GM18867 (cell line): ENCODE measurements around the gene HEXA.

Experiments
- ATAC-seq: cut with Tn5 transposase; IDR thresholded peaks from one replicate; pipeline ENCODE4 v1.9.1; 2021; ENCODE audit warnings: mild to moderate bottlenecking, moderate library complexity; ENCODE audit not compliant: unreplicated experiment

The HEXA gene

DNA sequence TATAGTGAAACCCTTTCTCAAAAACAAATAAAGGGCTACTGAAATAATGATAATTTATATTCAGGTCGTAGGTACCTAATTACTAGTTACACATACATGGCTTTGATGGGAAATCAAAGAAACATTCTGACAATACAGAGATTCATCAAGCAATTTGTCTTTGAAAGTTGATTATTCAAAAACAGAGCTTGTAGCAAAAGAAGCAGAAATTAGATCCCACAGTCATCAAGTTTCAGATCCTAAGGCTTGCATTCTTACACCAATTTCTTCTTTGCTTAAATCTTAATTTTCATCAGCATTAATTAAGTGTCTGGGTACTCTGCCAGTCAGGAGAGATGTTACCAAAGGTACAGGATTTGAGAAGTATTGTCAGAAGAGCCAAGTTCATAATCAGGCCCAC is 1.5 kb upstream of the HEXA start:
- no peak for ATAC-seq

DNA sequence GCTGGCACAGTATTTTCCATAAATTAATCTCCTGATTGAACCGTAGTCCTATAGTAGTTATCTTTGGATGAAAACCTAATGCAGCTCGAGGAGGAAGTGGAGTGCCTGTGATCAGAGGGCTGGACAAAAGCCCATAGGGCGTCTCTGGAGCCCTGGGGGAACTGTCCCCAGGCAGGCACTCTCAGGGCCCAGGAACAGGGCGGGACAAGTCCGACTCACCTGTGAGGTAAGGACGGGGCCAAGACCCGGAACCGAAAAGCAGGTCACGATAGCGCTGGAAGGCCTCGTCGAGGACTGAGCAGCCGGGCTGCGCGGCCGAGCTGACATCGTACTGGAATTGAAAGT is 341 bp downstream of the HEXA start:
- ATAC-seq = peak; percentile 48

DNA sequence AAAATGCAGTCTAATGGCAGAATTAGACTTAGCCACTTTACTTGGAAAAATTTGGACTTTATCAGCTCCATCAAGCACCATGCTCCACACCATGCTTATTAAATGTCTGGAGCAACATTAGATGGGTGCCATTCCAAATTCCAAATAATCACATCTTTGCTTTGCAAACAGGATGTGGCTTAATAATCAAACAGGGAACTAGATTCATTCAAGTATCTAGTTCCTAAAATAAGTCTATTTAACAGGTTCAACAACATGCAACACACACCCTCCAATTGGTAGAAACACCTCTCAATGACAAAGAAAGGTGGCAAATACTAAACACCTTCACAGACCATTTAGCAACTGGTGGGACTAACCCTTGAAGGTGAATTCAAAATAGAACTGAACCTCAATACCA is 3.5 kb downstream of the HEXA start:
- ATAC-seq = no peak

DNA sequence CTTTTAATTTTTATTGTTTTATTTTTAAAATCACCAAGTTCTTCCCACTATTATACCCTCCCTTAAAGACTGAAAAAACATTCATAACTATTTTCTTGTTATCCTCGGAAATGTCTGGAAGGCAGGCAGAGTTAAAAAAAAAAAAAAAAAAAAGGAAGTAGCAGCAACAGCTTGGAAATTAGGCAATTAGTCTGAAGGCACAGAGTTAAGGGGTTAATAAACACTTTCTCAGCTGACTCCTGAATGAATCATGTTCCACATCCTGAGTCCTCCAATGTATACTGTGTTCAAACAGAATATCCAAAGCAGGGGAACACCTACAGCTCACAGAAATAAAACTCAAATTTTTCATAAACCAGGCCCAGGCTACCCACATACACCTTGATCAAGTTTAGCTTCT is 5.8 kb downstream of the HEXA start:
- ATAC-seq = no peak

DNA sequence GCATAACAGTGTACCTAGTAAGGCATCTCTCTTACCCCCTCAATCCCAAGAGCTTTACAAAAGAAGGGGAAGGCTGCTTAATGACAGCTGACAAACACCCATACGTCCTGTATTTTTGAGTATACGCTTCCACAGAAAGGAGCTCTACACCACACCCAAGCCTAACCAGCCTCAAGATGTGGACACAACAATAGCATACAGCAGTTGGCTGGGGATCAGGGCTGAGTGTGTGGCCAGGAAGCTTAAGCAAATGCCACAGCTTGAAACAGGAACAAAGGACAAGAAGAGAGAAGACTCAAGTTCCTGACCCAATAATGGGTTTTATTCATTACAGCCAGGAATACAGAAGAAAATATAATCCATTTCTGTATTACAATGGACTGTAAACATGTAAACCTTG is 6.9 kb downstream of the HEXA start:
- no peak for ATAC-seq

DNA sequence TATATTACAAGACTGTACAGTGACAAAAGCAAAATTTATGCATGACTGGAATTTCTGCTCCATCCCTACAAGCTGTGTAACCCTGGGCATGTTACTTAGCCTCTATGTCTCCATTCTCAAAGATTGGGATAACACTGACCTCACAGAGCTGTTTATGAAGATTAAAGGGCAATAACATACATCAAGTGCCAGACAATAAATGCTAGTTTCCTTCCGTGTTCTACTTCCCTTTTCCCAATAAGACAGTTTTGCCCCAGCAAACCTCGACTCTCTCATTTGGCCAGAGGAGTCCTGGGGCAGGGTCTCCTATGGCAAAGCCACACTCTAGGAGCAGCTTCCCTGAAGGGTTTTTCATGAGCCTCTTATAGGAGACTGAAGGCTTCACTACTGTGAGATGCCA is 7.5 kb downstream of the HEXA start:
- ATAC-seq = no peak

DNA sequence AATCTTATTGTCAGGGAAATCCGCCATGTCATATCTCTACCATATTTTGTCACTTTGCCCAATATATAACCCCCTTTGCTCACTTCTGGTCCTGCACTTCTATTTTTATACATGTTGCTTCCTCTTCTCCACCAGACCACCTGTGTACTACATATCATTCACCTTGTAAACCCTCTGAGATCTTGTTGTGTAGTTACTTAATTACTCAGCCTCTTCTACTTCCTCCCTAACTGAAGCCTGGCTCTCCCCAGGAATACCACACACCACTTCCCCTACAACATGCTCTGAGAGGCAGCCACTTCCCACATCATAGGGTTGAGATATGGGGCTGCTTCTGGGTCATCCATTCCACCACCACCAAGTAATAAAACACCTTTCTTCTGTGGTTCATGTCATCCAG is 10.0 kb downstream of the HEXA start:
- peak; percentile 61 for ATAC-seq

DNA sequence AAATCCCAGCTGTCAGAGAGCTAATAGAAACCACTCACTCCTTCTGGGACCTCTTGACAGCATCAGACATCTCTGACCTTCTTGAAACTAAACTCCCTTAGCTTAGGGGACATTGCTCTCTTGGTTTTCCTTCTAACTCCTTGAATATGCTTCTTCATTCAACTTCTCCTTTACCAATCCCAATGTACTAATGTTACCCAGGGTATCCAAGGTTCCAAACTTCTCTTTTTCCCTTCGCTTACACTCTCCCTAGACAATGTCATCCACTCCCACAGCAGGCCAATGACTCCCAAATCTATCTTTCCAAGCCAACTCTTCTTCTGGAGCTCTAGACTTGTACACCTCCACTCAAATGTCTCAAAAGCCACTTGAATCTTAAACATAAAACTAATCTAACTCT is 14.6 kb downstream of the HEXA start:
- ATAC-seq = no peak

DNA sequence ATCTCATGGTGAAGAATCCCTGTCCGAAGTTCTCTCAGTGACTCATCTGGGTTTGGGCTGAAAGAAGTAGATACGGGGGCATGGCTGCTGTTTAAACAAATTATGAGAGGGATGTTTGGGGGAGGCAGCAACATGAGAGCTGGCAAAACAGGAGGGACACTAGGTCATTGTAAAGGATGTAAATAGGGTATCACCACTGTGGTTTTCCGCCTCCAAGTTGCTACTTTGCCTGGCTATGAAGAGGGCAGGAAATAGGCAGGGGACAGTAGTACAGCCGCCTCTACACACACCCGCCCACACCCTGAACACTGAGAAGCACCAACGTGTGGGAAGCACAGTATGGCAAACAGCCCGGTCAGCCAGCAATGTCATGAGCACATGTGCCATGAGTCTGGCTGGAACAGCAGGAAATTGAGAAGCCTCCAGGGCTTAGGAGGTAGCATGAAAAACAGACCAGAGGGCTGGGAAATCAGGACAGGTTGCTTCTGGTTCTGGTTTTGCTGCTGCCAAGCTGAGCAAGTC is 17.1 kb downstream of the HEXA start:
- peak; percentile 44 for ATAC-seq

DNA sequence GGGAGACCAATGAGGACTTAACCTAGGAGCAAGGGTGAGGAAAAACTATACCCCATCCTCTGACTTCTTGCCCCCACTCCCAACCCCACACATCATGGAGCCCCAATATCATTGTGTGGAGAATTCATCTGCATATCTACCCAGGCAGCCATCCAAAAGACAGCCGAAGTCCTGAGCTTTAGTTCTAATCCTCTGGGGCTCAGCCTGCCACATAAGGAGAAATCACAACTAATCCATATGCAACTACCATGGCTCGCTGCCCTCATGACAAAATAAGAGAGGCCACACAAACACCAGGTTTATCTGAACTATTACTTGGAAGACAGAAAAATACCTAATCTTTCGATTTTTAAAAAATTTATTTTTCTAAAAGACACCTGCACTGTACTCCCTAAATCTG is 17.7 kb downstream of the HEXA start:
- ATAC-seq = no peak

DNA sequence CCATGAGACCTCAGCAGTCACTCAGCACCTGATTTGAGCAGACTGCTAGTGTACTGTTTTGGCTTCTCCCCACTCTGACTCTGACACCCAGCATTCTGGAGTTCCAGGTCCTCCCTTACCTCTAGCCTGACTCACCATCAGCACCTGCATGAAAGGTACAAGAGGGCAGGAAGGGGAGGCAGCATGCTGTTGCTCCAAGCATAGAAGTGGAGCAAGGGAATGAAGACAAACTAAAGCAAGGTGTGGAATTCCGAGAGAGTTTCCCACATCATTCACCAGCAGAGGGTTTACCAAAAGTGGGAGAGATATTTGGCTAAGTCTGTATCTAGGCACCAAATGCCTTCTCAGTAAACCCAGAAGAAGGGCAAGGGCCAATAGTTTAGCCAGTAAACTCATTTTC is 21.3 kb downstream of the HEXA start:
- no peak for ATAC-seq

DNA sequence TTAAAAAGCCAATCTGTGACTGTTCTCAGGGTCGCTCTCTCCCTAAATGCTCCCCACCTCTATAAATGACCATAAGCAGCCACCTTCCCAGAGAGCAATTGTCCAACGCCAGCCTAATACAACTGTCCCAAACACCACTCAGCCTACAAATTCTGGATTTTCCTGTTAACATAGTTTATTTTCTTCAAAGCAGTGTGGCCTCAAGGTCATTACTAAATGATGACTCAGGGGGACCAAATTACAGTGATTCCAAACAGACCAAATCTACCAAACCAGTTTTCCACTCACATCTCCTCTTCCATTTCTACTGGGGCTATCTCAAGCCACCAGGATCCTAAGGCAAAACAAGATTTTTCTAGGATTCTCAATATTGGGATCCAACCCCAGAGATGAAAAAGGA is 22.5 kb downstream of the HEXA start:
- no peak for ATAC-seq

DNA sequence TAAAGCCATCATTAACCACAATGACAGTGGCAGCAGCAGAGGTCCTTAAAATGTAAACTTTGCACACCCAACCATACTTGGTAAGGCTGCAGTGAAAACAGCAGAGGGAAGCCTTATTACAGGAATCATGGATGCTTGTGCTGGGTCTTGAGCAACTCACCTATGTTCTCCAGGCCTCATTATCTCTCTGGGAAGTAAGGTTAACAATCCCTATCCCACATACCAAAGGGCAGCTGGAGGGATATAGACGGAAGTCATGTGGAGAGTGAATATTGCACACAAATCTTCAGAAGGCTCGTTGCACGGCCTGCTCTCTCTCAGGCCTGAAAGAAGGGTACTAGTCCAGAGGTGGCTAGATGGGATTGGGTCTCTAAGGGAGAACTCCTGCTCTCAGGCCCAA is 30.0 kb downstream of the HEXA start:
- ATAC-seq = no peak

DNA sequence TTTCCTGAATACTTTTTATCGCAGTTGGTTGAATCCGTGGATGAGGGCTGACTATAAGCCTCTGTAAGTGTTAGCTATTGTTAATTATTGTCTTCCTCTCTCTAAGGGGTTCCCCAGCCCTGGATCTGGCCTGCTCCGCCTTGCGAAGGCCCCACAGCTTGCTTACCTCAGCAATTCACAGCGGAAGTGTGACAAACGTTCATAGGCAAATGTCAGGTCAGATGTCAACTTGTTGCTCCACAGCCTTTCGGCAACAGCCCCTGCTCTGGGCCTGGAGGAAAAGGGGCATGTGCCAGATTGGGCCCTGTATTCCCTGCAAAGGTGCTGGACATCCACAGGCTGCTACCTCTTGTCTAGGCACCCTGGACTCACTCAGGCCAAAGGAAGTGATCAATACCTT is 30.5 kb downstream of the HEXA start:
- ATAC-seq = no peak

DNA sequence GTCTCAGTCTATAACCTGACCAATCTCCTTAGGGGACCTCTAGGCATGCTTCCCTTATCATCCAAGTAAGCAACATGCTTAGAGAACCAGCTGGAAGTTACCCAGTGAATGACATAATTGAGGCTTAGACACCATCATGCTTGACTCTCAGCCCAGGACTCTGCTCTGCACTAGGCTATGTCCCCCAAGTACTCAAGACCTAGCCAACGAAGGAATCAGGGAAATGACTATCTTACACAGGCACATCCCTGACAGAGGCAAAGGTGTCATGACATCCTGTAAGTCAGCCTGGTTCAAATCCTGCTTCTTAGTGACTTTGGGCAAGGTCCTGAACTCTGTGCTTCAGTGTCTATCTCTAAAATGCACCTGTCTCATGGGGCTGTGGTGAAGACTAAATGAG is 31.2 kb downstream of the HEXA start:
- ATAC-seq = no peak

DNA sequence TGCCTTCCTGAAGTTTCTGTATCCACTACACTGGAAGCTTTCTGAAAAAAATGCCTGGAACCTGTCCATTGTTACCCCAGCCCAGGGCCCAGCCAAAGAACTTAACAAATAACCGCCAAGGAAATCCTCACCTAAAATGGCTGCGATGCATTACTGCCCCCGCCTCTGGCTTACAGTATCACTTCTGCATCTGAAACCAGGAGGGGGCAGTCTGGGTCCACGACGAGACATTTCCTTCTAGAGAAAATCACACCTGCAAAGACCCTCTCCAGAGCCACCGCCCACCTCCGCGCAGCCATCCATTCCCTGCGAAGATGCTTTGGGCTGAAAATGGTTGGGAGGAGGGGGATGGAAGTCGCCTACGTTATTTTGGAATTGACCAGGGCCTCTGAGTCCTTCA is 33.4 kb downstream of the HEXA start:
- ATAC-seq = no peak

DNA sequence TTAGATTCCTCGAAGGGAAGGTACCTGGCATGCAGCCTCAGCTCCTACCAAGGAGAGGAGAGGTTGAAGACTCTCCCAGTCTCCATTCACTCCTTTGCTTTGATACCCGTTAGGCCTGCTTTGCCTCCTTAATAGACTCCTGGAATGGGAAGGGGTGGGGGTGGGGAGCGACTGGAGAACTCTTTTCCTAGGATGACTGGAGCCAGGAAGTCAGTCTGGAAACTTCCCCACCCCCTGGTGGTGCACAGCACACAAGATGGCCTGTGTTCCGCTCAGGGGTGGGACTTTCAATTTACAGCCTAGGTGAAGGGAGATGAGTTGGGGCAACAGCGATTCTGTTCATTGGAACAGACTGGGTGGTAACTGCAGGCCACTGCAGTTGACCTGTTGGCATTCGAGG is 34.5 kb downstream of the HEXA start:
- ATAC-seq = no peak

DNA sequence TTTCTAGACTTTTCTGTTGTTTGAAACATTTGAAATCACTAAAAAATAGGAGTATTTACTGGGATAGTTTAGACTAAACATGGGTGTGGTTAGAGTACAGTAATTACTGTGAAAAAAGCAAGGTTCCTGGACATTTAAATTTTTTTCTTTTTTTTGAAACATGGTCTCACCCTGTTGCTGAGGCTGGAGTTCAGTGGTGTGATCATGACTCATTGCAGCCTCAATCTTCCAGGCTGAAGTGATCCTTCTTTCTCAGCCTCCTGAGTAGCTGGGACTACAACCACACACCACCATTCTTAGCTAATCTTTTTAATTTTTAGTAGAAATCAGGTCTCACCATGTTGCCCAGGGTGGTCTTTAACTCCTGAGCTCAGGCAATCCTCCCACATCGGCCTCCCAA is 35.4 kb downstream of the HEXA start:
- ATAC-seq = no peak

DNA sequence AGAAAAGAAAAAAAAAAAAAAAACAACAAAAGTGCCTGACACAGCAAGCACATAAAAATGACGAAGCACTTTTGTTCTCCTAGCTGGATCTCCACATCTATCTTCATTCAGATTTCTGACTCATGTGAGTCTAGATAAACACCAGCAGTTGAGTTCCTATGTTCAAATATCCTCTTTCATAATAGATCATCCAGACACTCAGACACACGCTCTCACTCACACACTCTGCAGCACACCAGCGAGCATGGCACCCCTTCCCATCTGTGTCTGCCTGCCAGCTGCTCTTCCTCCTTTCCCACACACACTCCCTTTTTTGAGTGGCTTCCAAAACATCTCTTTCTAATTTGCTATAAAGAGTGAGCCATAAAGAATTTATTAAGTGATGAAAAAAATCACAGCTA is 36.0 kb downstream of the HEXA start:
- no peak for ATAC-seq

DNA sequence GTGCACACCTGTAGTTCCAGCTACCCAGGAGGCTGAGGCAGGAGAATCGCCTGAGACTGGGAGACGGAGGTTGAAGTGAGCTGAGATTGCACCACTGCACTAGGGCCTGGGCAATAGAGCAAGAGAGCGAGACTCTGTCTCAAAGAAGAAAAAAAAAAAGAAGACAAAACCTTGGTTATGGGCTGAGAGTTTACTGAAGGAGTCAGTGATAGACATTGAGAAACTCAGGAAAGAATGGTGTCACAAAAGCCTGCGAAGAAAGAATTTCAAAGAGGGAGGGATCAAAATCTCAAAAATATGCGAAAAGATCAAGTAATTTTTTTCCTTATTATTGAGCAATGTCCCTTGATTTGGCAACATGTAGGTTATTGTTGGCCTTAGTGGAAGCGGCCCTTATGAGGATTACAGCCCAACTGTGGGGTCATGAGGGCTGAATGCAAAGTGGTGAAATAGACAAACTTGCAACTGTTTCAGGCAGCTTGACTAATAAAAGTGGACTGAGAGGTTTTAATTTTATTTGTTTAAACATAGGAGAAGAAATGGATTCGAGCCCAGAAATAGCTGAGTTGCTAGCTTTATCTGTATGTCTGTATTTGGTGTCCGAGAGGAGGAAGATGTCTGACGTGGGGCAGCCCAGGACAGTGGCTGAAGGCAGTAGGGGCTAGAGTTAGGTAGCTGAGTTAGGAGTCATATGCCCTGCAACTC is 37.0 kb downstream of the HEXA start:
- ATAC-seq = no peak

DNA sequence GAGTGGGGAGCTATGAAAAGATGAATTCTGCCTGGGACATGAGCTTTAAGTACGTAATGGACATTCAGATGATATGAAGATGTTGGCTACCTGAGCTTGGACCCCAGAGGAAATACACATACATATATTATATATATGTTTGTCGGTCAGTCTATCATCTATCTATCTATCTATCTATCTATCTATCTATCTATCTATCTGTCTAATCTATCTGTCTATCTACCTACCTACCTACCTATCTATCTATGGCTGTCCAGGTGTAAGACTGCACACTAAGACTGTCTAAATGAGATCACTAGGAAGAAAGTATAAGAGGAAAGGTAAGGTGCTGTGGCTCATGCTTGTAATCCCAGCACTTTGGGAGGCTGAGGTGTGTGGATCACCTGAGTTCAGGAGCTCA is 37.7 kb downstream of the HEXA start:
- no peak for ATAC-seq

DNA sequence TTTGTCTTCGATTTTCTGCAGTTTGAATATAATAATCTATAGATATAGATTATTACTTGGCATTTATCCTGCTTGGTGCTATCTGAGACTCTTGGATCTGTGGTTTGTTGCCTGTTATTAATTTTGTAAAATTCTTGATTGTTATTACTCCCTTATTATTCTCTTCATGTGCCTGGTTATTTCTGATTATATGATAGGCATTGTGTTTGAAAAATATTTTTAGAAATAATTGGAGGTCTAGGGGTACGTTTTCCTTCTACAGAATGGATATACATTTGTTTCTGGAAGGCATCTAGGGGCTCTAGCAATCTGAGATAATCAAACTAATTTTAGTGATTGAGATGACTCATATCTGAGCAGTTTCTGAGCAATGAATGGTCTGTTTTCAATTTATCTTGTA is 41.0 kb downstream of the HEXA start:
- no peak for ATAC-seq

DNA sequence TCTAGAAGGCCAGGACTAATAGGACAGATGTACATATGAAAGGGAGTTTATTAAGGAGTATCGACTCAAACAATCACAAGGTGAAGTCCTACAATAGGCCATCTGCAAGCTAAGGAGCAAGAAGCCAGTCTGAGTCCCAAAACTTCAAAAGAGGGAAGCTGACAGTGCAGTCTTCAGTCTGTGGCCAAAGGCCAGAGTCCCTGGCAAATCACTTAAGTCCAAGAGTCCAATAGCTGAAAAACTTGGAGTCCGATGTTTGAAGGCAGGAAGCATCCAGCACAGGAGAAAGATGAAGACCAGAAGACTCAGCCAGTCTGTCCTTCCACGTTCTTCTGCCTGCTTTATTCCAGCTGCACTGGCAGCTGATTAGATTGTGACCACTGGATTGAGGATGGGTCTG is 44.8 kb downstream of the HEXA start:
- no peak for ATAC-seq
